Measurements from ENCODE around the gene TRPM8.

Gene TRPM8

DNA sequence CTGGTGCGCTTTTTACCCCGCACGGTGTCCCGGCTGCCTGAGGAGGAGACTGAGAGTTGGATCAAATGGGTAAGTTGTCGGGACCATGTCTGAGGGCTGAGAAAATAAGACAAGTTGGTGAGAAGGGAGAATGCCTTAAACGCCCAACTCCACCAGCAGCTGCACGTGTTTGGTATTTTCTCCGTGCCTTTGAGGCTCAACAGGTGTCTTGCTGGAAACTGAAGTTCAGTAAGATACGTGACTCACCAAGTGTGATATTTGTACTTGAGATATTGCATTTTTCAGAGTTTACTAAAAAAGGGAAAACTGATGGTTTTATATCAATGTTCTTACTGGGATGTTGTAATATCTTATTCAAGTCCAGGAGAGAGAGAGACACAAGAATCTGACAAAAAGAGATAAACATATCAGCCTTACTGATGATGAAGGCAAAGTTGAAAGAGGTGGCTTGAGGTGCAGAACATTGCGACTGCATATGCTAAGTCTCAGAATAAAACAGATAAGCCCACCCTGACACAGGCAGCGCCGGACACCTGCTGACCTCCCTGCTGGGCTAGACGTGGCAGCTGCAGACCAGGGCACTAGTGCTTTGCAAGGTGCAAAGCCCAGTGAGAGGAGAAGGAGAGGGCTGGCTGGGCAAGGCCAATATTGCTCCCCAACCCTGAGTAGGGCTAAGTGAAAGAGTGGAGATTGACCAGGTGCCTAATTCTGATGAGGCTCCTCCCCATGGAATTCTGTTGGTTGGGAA, 33.1 kb downstream of the TRPM8 start:
- DNase-seq: no peak
- H3K27ac ChIP-seq: no peak overlapping the region
- H3K4me3 ChIP-seq (ENCODE audit: low read depth, low read length): no peak overlapping the region
- no peaks in the 10 kb centered on the region for H3K36me3 ChIP-seq (replicated peaks)
- in situ Hi-C loops (cut with HindIII; ENCODE audit: low pct_ligation_motif_present, low sequenced_read_pairs): no loop called here
- H3K27me3 ChIP-seq (replicated peaks): peaks cover 6% of the 10 kb centered on the region
- no peak for TF ChIP-seq CTCF (IDR thresholded peaks at IDR 0.05; ENCODE audit: low read depth, low read length, missing control alignments)

GRCh38 chr2:233952335-233952734, 35.2 kb downstream of the TRPM8 start:
- Histone ChIP-seq H3K27me3 (replicated peaks) (peaks cover 6% of the 10 kb centered on the region), H3K27ac (no peak overlapping the region), H3K4me3 (ENCODE audit: low read depth, low read length) (no peak overlapping the region), H3K36me3 (replicated peaks) (no peaks in the 10 kb centered on the region)
- no peak for TF ChIP-seq CTCF (IDR thresholded peaks at IDR 0.05; ENCODE audit: low read depth, low read length, missing control alignments)
- no peak for DNase-seq
- in situ Hi-C loops (cut with HindIII; ENCODE audit: low pct_ligation_motif_present, low sequenced_read_pairs): no loop called here

DNA sequence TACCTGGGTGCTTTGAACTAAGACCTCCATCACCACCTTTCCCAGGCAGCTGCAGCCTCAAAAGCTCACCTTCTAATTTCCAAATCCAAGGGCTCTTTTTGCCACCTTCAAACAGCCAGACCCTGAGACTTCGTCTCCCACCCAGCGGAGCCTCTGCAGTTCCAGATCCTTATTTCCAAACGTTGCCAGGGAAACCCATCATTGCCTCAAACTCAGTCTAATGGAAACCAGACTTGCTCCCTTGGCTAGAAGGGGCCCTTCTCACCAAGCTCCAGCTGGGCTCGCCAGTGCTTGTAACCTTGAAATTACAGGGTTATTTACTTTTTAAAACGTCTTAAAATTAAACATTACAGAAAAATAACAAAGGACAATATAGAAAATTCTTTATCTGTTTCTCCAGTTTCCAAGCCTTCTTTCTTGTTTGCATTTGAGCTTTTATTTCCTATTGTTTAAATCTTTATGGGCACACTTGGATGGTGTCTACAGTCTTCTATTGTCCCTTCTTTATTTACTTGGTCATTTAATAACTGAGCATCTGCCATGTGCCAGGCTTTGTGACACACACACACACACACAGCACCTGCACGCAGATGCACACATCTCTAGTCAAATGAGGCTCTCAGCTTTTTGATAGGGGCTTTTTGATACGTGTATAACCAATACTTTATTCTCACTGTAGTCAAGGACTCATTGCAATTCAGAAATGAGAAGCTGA, 36.1 kb downstream of the TRPM8 start:
- in situ Hi-C loops (cut with HindIII; ENCODE audit: low pct_ligation_motif_present, low sequenced_read_pairs): no loop called here
- Histone ChIP-seq H3K4me3 (ENCODE audit: low read depth, low read length) (no peak overlapping the region), H3K36me3 (replicated peaks) (no peaks in the 10 kb centered on the region), H3K27me3 (replicated peaks) (peaks cover 6% of the 10 kb centered on the region), H3K27ac (no peak overlapping the region)
- DNase-seq: no peak
- TF ChIP-seq CTCF (IDR thresholded peaks at IDR 0.05; ENCODE audit: low read depth, low read length, missing control alignments): no peak

- Histone ChIP-seq H3K27me3 (replicated peaks) (no peaks in the 10 kb centered on the region), H3K4me3 (ENCODE audit: low read depth, low read length) (no peak overlapping the region), H3K27ac (no peak overlapping the region), H3K36me3 (replicated peaks) (no peaks in the 10 kb centered on the region)
- no peak for DNase-seq
- in situ Hi-C loops (cut with HindIII; ENCODE audit: low pct_ligation_motif_present, low sequenced_read_pairs): no loop called here
- no peak for TF ChIP-seq CTCF (IDR thresholded peaks at IDR 0.05; ENCODE audit: low read depth, low read length, missing control alignments)
Measured at GRCh38 chr2:233960203-233960602, 43.0 kb downstream of the TRPM8 start.

- H3K27me3 ChIP-seq (replicated peaks): no peaks in the 10 kb centered on the region
- no peak for DNase-seq
- in situ Hi-C loops (cut with HindIII; ENCODE audit: low pct_ligation_motif_present, low sequenced_read_pairs): no loop called here
- H3K4me3 ChIP-seq (ENCODE audit: low read depth, low read length): no peak overlapping the region
- no peak for TF ChIP-seq CTCF (IDR thresholded peaks at IDR 0.05; ENCODE audit: low read depth, low read length, missing control alignments)
- H3K36me3 ChIP-seq (replicated peaks): no peaks in the 10 kb centered on the region
- H3K27ac ChIP-seq: no peak overlapping the region
Measured at GRCh38 chr2:233961905-233962304, 44.7 kb downstream of the TRPM8 start.
